Chondrocyte (in vitro differentiated cells): ENCODE data around the gene CNOT6. TPM values are rescaled to one million over a fixed set of nuclear protein-coding genes. Genes with fewer than 3 reads are reported as not detected.
"Not testable (repeated sequence)": the region's sequence is repeated elsewhere in the genome, so short reads cannot be mapped to it uniquely, and the experiment has no call there.

Experiments
- DNase-seq: peaks from one replicate; pipeline ENCODE4 v3.0.0; 2021; ENCODE audit warnings: mixed read lengths, low spot score
- H3K27ac Mint-ChIP-seq: one replicate; pipeline ENCODE4 v1.8.0; 2021; ENCODE audit warnings: mild to moderate bottlenecking, moderate library complexity, mixed read lengths; ENCODE audit not compliant: unreplicated experiment
- H3K27me3 Mint-ChIP-seq: 2 replicates; pipeline ENCODE4 v1.8.0; 2021; ENCODE audit warnings: low read depth, mixed read lengths
- H3K36me3 Mint-ChIP-seq: 2 replicates; pipeline ENCODE4 v1.8.0; 2021; ENCODE audit warnings: low read depth, mixed read lengths
- H3K4me1 Mint-ChIP-seq: 2 replicates; pipeline ENCODE4 v1.8.0; 2021; ENCODE audit warnings: low read depth, mild to moderate bottlenecking, mixed read lengths
- H3K4me3 Mint-ChIP-seq: one replicate; pipeline ENCODE4 v1.8.0; 2021; ENCODE audit warnings: mild to moderate bottlenecking, moderate library complexity, mixed read lengths; ENCODE audit not compliant: unreplicated experiment
- H3K9me3 Mint-ChIP-seq: 2 replicates; pipeline ENCODE4 v1.8.0; 2021; ENCODE audit warnings: low read depth, mixed read lengths
- total RNA-seq: library from RNA; stranded (reverse); gene quantifications from 3 replicates; pipeline ENCODE4 v1.2.1, GENCODE V29; 2021
- TF ChIP-seq, protein P1 (sequence below): fragments of 200-600 bp; sonication (generic); IDR thresholded peaks from 2 replicates; pipeline ENCODE4 v1.5.0; 2021; ENCODE audit warnings: antibody characterized with exemption, mild to moderate bottlenecking, moderate library complexity

The CNOT6 gene
- total RNA-seq, 1 donor from 2014 or later = 24.7 TPM

DNA sequence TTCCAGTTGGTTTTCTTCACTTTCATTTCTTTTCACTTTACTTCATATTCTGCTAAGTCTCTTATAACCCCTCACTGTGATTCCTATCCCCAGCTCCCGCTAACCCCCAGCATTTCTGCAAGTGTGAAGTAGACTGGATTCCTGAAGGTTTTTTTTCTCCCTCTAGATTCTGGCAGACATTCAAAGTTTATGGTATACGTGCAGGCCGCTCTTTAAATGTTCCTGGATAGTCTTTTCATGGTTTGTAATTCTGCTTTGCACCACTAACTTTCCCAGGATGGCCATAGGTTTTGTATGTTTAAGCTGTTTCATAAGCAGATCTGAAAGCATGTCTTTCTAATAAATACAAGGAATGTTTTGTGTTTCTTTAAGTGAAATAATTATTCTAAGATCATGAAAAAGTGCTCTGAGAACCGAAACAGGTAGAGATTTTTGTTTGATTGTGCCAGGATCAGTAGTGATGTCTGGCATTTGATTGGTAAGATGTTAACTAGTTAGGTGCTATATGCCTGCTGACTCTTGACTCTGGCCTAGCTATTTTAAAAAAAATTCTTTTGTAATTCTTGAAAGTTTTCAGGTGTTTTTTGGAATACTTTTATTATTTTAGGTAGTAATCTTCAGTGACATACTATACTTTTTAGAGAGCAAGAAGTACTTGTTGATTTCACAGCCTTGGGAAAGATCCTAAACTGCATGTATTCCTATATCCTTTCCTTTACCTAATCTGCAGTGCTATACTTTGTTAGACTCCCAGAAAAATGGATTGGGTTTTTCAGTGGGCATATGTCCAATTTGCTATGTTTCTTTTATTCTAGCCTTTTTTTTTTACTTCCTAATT is 29.7 kb downstream of the CNOT6 start:
- TF ChIP-seq, protein P1, sequence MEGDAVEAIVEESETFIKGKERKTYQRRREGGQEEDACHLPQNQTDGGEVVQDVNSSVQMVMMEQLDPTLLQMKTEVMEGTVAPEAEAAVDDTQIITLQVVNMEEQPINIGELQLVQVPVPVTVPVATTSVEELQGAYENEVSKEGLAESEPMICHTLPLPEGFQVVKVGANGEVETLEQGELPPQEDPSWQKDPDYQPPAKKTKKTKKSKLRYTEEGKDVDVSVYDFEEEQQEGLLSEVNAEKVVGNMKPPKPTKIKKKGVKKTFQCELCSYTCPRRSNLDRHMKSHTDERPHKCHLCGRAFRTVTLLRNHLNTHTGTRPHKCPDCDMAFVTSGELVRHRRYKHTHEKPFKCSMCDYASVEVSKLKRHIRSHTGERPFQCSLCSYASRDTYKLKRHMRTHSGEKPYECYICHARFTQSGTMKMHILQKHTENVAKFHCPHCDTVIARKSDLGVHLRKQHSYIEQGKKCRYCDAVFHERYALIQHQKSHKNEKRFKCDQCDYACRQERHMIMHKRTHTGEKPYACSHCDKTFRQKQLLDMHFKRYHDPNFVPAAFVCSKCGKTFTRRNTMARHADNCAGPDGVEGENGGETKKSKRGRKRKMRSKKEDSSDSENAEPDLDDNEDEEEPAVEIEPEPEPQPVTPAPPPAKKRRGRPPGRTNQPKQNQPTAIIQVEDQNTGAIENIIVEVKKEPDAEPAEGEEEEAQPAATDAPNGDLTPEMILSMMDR = no peak
- H3K9me3 Mint-ChIP-seq = no peaks in the 10 kb centered on the region
- no peaks in the 10 kb centered on the region for H3K27me3 Mint-ChIP-seq
- H3K36me3 Mint-ChIP-seq = no peaks in the 10 kb centered on the region
- peak overlapping the region; percentile 84 for H3K27ac Mint-ChIP-seq
- peak overlapping the region; percentile 56 for H3K4me3 Mint-ChIP-seq
- H3K4me1 Mint-ChIP-seq = peaks cover 58% of the 10 kb centered on the region
- no peak for DNase-seq

DNA sequence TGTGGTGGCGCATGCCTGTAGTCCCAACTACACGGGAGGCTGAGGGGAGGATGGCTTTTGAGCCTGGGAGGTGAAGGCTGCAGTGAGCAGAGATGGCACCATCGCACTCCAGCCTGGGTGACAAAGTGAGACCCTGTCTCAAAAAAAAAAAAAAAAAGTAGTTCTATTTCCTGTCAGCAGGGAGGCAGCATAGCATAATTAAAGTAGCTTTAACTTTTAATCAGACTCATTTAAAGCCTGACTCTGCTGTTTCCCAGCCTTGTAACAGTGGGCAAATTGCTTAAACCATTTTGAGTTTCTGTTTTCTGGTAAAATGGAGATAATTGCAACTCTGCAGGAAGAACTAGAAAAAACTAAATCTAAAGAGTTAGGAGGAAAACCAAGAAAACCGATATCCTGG is 31.2 kb downstream of the CNOT6 start:
- TF ChIP-seq, protein P1 = no peak
- Mint-ChIP-seq H3K27me3 (no peaks in the 10 kb centered on the region), H3K4me1 (peaks cover 57% of the 10 kb centered on the region), H3K36me3 (no peaks in the 10 kb centered on the region), H3K4me3 (no peak overlapping the region), H3K9me3 (no peaks in the 10 kb centered on the region), H3K27ac (peak overlapping the region; percentile 45)
- DNase-seq = no peak

DNA sequence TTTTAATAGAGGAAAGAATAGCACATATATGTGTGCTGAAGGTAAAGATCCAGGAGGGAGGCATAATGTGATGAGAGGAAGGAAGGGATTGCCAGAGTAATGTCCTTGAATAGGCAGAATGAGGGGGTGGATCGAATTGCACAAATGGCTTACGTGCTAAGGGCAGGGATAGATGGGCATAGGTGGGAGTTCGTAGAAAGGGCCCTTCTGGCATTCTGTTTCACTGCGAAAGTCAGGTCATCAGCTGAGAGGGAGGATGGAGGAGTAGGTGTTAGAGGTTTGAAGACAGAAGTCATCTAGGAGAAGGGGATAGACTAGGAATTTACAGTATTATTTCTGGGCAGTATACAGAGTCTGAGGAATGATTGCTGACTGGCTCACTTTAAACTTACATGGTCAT is 32.1 kb downstream of the CNOT6 start:
- Mint-ChIP-seq H3K36me3 (no peaks in the 10 kb centered on the region), H3K27ac (peak overlapping the region; percentile 42), H3K9me3 (no peaks in the 10 kb centered on the region), H3K27me3 (no peaks in the 10 kb centered on the region), H3K4me1 (peaks cover 52% of the 10 kb centered on the region), H3K4me3 (no peak overlapping the region)
- DNase-seq = no peak
- TF ChIP-seq, protein P1 = no peak

DNA sequence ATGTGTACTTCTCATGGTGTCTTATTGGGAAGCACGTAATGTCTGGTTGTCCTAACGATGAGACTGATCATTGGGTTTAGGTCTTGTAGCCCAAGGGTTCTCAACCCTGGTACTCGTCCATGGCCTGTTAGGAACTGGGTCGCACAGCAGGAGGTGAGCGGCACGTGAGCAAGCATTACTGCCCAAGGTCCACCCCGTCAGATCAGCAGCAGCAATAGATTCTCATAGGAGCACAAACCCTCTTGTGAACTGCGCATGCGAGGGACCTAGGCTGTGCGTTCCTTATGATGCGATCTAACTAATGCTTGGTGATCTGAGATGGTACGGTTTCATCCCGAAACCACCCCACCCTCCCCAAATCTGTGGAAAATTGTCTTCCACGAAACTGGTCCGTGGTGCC is 33.5 kb downstream of the CNOT6 start:
- H3K9me3 Mint-ChIP-seq = no peaks in the 10 kb centered on the region
- H3K27me3 Mint-ChIP-seq = no peaks in the 10 kb centered on the region
- H3K36me3 Mint-ChIP-seq = peaks cover 1% of the 10 kb centered on the region
- peaks cover 38% of the 10 kb centered on the region for H3K4me1 Mint-ChIP-seq
- no peak for DNase-seq
- TF ChIP-seq, protein P1 = no peak
- no peak overlapping the region for H3K27ac Mint-ChIP-seq
- no peak overlapping the region for H3K4me3 Mint-ChIP-seq

DNA sequence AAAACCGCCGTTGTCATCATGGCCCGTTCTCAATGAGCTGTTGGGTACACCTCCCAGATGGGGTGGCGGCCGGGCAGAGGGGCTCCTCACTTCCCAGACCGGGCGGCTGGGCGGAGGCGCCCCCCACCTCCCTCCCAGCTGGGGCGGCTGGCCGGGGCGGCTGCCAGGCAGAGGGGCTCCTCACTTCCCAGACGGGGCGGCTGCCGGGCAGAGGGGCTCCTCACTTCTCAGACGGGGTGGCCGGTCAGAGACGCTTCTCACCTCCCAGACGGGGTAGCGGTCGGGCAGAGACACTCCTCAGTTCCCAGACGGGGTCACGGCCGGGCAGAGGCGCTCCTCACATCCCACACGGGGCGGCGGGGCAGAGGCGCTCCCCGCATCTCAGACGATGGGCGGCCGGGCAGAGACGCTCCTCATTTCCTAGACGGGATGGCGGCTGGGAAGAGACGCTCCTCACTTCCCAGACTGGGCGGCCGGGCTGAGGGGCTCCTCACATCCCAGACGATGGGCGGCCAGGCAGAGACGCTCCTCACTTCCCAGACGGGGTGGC is 36.9 kb downstream of the CNOT6 start:
- not testable (repeated sequence) for H3K4me1 Mint-ChIP-seq, H3K9me3 Mint-ChIP-seq, H3K4me3 Mint-ChIP-seq, DNase-seq, H3K27ac Mint-ChIP-seq, H3K27me3 Mint-ChIP-seq, H3K36me3 Mint-ChIP-seq
